ENCODE measurements around the gene GPC3.

The GPC3 gene

DNA sequence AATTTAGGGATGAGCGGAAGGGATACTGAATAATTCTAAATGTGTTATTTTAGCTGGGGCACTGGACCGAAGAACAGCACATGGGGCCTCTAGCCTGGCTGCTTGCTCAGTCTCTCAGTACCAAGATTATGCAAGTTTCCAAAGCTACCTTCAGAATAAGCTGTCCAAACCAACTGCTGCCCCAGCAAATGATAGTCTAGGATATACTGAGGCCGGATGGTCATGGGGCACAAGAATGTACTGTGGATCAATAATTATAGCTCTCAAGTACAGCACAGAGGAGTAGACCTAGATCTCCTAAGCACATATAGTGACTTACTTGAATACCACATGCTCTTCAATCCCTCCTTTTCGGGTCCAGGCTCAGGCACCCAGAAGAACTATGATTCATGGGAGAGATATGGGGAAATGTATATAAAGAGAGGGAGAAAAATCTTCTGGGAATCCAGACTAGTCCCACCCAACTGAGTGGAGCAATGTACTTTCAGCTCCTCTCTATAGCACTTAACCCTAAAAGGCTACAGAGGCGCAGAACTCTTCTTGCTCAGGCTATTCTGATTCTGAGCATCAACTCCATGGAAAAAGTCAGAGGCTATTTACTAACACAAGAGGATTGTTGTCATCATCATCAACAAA lies 409.8 kb downstream of the GPC3 start:
- no peak for DNase-seq (ENCODE audit: low read depth in 2 of 3, low spot score in 2 of 3)

- DNase-seq (ENCODE audit: low read depth in 2 of 3, low spot score in 2 of 3), result no peak
Observed at GRCh38 chrX:133574716-133575115, 410.7 kb downstream of the GPC3 start.

DNA sequence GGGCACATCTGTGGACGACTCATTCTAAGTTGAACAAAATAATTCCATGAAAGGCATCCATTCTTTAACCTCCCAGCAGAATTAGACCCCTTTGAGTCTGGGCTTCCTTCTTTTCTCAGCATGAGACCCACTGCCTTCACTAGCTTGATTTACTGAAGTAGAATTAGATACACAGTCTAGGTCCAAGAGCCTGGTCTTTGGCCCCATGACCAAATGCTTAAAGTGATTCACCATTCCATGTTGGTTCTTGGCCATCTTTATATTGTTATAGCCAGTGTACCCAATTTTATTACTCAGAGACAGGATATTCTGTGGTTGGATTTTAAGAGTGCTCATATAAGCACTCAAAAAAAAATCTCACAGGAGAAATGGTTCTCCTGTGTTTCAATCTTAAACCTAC lies 414.8 kb downstream of the GPC3 start:
- no peak for DNase-seq (ENCODE audit: low read depth in 2 of 3, low spot score in 2 of 3)

- no peak for DNase-seq (ENCODE audit: low read depth in 2 of 3, low spot score in 2 of 3)
Observed at GRCh38 chrX:133569217-133569616, 416.2 kb downstream of the GPC3 start.

DNA sequence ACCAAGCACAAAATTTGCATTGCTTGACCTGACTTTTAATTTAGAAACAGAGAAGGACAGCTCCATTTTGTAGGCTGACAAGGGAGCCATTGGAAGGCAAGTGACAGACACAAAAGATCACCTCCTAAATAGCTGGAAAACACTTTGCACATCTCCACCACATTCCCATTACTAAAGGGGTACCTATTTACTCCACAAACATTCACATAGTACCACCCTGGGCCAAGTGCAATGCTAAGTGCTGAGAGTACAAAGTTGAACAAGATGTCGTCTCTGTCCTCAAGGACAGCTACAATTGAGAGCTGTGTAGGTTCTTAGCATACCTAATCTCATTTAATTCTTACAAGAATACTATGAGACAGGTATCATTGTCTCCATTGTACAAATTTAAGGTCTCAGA lies 417.3 kb downstream of the GPC3 start:
- DNase-seq (ENCODE audit: low read depth in 2 of 3, low spot score in 2 of 3), result no peak

DNA sequence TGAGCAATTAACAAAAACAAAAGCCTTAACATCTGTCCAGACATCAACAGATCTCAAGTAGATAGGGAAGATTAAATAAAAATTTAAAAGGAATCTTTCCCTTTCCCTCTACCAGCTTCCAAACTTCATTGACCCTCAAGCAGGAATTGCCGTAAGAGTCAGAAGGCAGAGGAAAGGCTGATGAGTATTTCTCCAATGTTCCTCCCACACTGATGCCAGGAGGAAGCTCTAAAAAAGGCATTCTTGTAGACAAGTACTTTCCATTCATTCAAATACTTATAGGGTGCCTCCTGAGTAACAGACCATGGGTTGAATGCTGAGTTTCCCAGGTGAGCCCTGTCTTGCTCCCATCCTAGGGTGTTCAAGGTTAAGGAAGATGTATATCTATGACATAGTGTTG lies 418.5 kb downstream of the GPC3 start:
- no peak for DNase-seq (ENCODE audit: low read depth in 2 of 3, low spot score in 2 of 3)

DNA sequence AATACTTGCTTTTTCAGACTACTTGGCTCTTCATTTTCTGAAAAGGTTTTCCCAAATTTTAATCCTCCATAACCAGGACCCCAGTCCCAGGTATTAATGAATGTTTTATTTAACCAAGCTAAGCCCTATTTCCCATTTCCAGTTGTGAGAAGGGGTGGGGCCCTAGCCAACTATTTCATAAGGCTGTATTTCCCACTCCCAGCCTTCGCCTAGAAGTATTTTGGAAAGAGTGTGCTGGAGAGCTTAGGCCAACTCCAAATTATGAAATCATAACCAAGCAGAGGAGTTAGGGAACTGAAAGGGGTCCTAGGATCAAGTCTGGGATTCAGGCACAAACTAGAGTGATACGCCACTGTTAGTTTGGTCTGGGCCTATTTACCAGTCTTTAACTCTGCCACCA lies 421.7 kb downstream of the GPC3 start:
- no peak for DNase-seq (ENCODE audit: low read depth in 2 of 3, low spot score in 2 of 3)

DNA sequence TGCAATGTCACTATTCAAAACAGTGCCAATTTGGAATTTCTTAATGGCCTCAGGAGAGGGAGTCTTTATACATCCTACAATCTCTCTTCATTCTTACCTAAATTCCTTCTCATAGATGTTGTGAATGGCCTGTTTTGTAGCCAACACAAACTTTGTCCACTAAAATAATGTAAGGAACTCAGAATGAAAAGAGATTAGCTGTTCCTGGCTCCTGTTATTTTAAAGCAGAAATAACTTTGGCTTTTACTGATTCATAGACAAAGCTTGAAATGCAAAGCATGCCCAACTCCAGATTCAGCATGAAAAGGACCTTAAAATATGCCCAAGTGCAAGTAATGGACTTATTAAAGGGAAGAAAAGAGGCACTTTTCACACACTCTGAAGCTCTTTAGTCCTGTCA lies 424.1 kb downstream of the GPC3 start:
- no peak for DNase-seq (ENCODE audit: low read depth in 2 of 3, low spot score in 2 of 3)

DNA sequence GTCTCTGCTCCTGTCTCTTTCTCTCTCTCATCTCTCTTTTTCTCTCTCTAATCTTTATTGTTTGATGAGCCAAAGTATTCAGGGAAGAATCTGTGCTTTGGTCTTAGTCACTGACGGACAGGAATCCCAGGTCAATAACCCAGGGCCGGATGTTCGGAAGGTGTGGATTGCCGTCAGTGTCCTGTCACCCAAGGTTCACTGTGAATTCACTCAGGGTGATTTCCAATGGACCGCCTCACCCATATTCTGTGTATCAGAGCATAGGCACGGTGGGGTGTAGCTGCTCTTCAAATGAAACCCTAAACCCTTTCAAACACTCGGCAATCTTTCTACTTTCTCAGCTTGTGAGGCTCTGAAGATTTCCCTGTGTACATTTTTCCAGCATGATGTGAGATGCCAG lies 425.5 kb downstream of the GPC3 start:
- DNase-seq (ENCODE audit: low read depth in 2 of 3, low spot score in 2 of 3), result no peak

GRCh38 chrX:133555782-133556458 lies 429.5 kb downstream of the GPC3 start:
- DNase-seq (ENCODE audit: low read depth in 2 of 3, low spot score in 2 of 3), result no peak

GRCh38 chrX:133550665-133551485 lies 434.5 kb downstream of the GPC3 start:
- DNase-seq (ENCODE audit: low read depth in 2 of 3, low spot score in 2 of 3), result no peak

GRCh38 chrX:133549295-133549933 lies 436.0 kb downstream of the GPC3 start:
- no peak for DNase-seq (ENCODE audit: low read depth in 2 of 3, low spot score in 2 of 3)

GRCh38 chrX:133546441-133546840 lies 439.0 kb downstream of the GPC3 start:
- no peak for DNase-seq (ENCODE audit: low read depth in 2 of 3, low spot score in 2 of 3)

GRCh38 chrX:133544778-133545177 lies 440.6 kb downstream of the GPC3 start:
- no peak for DNase-seq (ENCODE audit: low read depth in 2 of 3, low spot score in 2 of 3)

GRCh38 chrX:133544115-133544514 lies 441.3 kb downstream of the GPC3 start:
- no peak for DNase-seq (ENCODE audit: low read depth in 2 of 3, low spot score in 2 of 3)

- no peak for DNase-seq (ENCODE audit: low read depth in 2 of 3, low spot score in 2 of 3)
Observed at GRCh38 chrX:133543654-133544053, 441.7 kb downstream of the GPC3 start.

- DNase-seq (ENCODE audit: low read depth in 2 of 3, low spot score in 2 of 3), result no peak
Observed at GRCh38 chrX:133542476-133542875, 442.9 kb downstream of the GPC3 start.

DNA sequence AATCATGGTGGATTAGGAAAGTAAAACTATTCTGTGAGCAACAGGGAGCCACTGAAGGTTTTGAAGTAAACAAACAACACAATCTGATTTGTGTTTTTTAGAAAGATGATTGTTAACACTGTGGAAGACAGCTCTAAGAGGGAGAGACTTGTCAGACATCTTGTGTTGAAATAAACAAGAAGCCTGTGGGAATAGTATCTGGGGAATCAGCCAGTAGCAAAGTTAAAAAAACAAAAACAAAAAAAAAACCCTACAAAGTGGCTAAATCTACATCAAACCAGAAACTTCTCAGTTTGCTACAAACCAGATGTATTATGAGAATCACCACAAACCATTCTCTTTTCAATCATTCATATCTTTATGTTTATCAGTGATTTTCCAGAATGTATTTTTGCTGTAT lies 444.4 kb downstream of the GPC3 start:
- no peak for DNase-seq (ENCODE audit: low read depth in 2 of 3, low spot score in 2 of 3)

DNA sequence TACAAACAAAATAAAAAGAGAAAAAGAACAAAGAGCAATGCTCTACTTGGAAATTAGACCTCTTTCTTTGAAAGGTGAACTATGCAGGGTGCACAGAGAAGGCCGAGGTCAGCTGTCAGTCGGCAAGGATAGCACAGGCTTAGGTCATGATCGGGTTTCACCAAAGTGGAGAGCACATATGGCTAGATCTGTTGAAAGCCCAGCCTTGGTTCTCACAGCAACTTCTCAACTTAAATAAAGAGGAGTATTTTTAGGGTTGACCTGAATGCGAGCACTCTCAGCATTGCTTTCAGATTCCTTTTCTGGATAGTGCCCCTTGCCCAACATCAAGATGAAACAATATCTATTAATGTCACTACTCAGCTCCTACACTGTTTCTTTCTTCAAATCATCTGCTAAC lies 447.2 kb downstream of the GPC3 start:
- DNase-seq (ENCODE audit: low read depth in 2 of 3, low spot score in 2 of 3), result no peak

DNA sequence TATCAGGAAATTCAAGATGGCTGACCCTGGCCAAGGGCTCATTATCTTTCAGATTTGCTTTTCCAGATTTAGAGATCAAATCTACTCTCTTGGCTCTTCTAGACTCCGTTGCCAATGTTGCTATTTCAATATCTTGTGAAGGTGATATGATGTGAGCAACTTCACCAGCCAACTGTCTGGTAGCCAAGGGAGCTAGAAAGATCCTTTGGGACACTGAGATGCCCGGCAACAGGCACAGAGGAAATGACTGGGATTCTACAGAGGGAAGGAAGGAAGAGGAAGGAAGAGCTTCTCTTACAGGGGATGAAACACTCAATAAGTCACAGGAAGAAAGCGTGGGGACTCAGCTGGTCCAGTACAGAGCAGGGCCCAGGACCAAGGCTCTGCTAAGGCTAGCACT lies 448.3 kb downstream of the GPC3 start:
- DNase-seq (ENCODE audit: low read depth in 2 of 3, low spot score in 2 of 3), result no peak

GRCh38 chrX:133535066-133535465 lies 450.3 kb downstream of the GPC3 start:
- DNase-seq (ENCODE audit: low read depth in 2 of 3, low spot score in 2 of 3), result no peak

DNA sequence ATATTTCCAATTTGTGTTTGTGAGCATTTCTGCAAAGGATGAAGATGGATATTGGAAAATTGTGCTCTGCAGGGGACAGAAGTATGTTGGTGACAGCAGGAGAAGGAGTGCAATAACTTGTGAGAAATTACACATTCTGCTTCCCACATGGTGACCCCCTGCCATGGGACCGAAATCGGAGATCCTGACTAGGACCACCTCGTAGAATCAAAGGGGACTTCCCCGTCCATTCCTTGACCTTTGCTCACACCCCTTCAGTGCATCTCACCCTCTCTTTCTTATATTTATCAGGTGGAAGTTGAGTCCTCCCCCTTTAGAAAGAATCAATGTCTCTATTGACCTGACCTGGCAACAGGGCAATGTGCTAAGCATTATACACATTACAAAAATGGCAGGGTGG lies 451.2 kb downstream of the GPC3 start:
- no peak for DNase-seq (ENCODE audit: low read depth in 2 of 3, low spot score in 2 of 3)
